ENCODE results near the gene ROBO4.

ROBO4 gene

DNA sequence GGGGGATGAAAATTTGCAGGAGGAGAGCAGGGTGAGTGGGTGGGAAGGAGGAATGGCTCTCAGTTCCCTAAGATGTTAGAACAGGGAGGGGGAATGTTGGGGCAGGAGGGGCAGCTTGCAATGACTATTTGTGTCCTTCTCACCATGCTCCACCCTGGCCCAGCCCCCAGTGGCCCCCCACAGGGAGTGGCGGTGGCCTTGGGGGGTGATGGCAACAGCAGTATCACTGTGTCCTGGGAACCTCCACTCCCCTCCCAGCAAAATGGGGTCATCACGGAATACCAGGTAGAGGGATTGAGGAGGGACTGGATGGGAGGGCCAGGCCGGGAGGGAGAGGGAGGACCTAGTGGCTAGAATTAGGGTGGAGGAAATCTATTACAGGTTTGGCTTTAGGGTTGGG lies 22.3 kb downstream of the ROBO4 start:
- in situ Hi-C loops (cut with MboI; ENCODE audit: low sequenced_read_pairs), result no loop called here

DNA sequence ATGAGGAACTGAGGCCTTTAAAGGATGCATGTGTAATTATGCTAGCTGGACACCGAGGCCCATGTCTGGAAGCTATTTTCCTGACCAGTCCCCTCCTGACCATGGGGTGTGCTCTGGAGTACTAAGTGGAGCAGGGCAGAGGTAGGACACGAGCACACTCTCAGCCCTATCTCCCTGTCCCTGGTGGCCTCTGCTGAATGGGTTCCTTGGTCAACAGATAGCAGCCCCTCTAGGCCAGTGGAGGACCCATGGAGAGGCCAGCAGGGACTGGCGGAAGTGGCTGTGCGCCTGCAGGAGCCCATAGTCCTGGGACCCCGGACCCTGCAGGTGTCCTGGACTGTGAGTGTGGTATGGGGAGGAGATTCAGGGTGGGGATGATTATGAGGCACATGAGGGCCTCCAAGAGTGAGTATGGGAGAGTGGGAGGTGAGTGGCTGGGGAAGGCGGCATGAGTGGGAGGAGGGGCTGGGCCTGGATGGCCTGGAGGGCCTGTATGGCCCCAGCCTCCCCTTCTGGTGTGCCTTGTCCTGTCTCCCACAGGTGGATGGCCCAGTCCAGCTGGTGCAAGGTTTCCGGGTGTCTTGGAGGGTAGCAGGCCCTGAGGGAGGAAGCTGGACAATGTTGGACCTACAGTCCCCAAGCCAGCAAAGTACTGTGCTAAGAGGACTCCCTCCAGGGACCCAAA lies 23.0 kb downstream of the ROBO4 start:
- in situ Hi-C loops (cut with MboI; ENCODE audit: low sequenced_read_pairs), result no loop called here

DNA sequence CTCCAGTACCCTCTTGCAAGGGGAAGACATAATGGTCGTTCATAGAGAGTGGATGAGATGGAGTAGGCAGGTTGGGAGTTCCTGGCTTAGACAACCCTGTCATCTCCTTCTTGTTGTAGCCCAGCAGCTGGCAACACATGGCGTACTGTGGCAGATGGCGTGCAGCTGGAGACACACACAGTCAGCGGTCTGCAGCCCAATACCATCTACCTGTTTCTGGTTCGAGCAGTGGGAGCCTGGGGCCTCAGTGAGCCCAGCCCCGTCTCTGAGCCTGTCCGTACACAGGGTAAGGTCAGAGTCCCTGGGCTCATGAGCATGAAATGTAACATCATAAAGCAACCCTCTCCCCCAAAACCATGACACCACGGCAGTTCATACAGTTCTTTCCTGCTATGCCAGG lies 23.7 kb downstream of the ROBO4 start:
- in situ Hi-C loops (cut with MboI; ENCODE audit: low sequenced_read_pairs), result no loop called here

DNA sequence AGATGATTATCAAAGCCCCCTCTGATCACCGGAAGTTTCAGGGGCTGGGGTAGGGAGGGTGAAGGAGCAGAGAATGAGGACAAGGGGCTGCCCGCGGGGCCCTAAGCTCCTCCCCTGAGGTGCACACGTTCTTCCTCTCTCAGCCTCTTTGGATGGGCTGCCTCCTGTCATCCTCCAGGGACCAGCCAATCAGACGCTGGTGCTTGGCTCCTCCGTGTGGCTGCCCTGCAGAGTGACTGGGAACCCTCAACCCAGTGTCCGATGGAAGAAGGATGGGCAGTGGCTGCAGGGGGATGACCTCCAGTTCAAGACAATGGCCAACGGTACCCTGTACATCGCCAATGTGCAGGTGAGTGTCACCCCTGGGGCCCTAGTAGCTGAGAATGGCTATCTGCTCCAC lies 24.9 kb downstream of the ROBO4 start:
- in situ Hi-C loops (cut with MboI; ENCODE audit: low sequenced_read_pairs), result no loop called here

DNA sequence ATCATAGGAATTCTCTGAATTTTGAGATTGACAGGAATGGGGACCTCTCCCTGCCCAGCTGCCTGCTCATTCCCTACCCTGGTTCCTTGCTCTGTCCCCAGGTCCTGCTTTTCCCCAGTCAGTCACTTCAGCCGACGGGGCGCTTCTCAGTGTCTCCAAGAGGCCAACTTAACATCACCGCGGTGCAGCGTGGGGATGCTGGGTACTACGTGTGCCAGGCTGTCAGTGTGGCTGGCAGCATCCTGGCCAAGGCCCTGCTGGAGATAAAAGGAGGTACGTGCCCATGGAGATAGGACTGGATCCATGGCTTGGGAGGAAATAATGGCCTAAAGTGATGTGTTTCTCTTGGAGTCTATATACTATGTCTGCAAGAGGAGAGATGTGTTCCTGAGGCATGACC lies 25.4 kb downstream of the ROBO4 start:
- in situ Hi-C loops (cut with MboI; ENCODE audit: low sequenced_read_pairs), result no loop called here

DNA sequence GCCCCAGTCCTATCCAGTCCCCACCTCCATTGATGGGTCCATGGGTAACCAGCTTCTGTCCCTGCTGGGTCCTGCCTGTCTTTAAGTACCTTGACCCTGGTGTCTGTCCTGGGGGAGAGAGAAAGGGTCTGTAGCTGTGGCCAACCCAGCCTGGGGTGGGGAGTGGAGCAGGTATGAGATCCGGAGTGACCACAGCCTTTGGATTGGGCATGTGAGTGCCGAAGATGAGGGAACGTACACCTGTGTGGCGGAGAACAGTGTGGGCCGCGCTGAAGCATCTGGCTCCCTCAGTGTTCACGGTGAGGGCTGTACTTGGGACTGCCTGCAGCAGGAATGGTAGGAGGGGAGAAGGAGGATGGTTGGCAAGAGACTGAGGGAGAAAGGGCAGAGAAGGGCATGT lies 27.2 kb downstream of the ROBO4 start:
- in situ Hi-C loops (cut with MboI; ENCODE audit: low sequenced_read_pairs), result no loop called here

DNA sequence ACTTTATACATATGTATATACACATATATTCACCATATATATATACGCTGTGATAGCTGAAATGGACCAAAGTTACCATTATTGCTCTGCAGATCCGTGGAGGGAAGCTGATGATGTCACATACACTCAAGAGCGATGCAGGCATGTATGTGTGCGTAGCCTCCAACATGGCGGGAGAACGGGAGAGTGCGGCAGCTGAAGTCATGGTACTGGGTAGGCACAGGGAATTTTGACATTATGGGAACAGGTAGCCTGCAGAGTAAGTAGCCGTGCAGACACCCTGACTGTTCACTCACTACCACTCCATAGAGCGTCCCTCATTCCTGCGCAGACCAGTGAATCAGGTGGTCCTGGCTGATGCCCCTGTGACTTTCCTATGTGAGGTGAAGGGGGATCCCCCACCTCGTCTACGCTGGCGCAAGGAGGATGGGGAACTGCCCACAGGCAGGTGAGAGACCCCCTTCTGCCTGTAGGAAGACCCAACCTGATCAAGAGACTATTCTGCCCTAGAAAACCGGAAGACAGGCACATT lies 27.7 kb downstream of the ROBO4 start:
- in situ Hi-C loops (cut with MboI; ENCODE audit: low sequenced_read_pairs), result no loop called here

DNA sequence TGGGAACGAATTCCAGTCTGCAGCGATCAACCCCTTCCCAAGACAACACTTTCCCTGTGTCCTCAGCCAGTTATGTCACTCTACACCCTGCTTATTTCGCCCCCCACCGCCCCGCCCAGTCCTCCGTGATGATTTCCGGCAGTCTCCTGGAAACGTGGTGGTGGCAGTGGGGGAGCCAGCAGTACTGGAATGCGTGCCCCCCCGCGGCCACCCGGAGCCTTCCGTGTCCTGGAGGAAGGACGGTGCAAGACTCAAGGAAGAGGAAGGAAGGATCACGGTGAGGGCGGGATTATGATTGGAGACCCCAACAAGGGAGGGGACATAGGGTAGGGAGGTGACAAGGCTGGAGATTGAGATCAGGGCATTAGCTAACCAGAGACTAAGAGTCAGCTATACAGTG lies 28.3 kb downstream of the ROBO4 start:
- in situ Hi-C loops (cut with MboI; ENCODE audit: low sequenced_read_pairs), result no loop called here

DNA sequence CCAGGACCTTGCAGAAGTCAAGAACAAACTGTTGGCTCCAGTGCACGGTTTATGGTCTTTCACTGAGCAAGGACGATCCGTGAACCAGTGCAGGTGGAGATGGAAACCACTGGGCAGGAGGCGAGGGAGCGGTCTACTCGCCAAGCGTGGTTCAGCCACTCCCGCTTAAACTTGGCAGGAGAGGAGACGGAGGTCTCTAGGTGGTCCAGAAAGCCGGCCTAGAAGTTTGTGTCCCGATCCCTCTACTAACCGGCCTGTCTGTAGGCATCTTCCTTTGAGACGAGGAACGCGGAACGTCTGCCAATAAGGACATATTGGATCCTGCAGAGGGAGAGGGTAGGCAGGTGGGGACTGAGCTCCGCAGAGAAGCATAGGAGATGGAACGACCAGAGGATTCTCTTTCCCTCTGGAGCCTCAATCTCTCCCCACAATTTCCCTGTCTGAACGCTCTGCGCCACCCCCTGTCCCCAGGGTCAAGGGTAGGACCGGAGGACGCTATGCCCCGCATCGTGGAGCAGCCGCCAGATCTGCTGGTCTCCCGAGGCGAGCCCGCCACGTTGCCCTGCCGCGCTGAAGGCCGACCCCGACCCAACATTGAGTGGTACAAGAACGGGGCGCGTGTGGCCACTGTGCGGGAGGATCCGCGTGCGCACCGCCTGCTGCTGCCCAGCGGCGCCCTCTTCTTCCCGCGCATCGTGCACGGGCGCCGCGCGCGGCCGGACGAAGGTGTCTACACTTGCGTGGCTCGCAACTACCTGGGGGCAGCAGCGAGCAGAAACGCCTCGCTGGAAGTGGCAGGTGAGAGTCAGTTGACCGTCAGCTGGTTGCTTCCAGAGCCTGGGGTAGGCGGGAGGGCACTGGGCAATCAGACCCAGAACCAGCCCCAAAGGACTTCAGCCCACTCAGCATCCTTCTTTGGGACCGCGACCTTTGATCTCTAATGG lies 29.1 kb downstream of the ROBO4 start:
- in situ Hi-C loops (cut with MboI; ENCODE audit: low sequenced_read_pairs), result no loop called here

DNA sequence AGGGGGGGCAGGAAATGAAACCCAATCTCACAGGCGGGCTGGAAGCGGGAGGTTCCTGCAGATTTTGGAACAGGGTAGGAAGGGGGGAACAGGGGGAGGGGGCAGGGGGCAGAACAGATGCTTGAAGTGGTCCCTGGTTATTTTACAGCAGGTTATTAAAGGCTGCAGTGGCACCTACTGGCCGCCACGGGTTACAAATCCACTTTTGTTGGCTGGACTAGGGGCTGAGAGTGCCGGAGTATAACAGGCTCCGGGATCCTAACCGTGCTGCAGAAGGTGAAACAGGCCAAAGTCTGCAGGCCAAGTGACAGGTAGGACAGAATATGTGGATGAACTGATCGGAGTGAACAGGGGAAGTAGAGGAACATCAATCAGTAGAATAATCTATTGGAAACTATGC lies 30.0 kb downstream of the ROBO4 start:
- in situ Hi-C loops (cut with MboI; ENCODE audit: low sequenced_read_pairs), result no loop called here

DNA sequence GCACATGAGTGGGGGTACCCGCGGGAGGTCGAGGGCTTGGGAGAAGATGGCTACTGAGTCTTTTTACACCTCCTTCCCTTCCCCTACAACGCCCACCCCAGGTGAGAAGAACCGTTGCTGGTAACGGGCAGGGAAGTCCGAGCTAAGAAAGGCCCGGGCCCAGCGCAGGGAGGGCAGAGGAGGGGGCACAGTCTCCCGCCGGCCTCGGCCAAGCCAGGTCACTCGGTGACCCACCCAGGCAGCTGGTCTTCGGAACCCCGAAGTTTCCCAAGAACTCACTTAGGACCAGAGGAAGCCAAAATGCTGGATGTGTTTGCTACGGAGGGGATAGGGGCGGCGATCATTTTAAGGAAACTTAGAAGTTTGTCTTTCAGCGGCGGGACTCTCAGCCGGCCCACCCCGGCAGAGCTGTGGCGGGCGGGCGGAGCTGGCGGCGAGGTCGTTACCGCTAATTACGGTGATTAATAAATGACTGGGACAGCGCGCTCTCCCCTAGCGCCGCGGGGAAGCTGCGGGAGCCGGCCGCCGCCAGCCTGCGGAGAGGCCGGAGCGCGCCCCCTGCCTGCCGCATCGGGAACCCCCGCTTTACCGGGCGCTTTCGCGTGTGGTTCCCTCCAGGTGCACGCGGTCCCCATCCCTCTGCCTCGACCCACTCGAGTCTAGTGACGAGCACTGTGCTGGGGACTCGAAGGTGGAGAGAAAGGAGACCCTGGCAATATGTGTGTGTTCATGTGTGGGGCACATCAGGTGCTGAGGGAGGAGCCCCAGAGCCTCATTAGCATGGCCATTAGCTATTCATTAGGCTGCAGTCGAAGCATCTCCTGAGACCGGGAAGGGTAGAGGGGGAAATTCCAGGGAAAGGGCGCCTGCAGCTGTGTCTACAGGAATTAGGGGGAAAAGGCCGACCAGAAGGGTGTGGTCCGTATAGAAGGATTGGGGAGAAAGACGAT lies 31.5 kb downstream of the ROBO4 start:
- in situ Hi-C loops (cut with MboI; ENCODE audit: low sequenced_read_pairs), result no loop called here

DNA sequence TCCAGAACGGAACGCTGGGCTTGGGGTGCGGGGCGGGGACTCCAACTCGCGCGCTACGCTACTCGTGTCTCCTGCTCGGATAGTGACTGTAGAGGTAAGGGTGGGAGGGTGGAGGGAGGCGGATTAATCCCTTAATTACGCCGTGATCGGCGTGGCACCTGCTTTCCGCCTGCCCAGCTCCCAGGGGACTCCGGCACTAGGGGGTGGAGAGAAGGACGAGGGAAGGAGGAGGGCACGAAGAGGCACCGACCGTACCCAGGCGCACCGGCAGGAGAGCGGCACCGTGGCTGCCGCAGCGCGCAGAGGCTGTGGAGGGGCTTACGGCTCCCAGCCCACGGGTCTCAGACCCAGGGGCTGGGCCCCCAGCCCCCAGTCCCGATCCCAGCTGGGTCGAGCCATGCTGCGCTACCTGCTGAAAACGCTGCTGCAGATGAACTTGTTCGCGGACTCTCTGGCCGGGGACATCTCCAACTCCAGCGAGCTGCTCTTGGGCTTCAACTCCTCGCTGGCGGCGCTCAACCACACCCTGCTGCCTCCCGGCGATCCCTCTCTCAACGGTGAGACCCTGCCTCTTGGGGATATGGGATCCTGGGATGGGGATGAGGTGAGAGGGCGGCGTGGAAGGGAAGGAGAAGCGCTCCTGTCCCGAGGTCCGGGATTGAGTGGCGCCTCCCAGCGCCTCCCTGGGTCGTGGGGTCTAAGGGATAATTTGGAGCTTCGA lies 32.3 kb downstream of the ROBO4 start, which contains the start of gene ROBO3:
Gene ROBO3 (plus strand): TSS at position 252 of the 721 bp plus-strand sequence. CDS start 146 bp downstream, at position 398.
- in situ Hi-C loops (cut with MboI; ENCODE audit: low sequenced_read_pairs), result no loop called here

DNA sequence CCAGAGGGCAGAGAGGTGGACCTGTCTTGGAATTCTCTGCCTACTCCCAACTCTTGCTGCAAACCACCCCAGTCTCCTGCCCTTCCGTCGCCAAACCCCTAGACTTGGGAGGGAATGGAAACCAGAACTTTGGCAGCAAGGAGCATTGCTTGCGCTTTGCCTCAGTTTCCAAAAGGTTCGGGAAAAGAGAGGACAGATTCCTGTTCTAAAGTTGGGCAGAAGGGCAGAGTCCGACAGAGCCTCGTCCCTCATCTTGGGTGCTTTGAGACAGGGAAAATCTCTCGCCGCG lies 32.8 kb downstream of the ROBO4 start:
- in situ Hi-C loops (cut with MboI; ENCODE audit: low sequenced_read_pairs), result no loop called here

DNA sequence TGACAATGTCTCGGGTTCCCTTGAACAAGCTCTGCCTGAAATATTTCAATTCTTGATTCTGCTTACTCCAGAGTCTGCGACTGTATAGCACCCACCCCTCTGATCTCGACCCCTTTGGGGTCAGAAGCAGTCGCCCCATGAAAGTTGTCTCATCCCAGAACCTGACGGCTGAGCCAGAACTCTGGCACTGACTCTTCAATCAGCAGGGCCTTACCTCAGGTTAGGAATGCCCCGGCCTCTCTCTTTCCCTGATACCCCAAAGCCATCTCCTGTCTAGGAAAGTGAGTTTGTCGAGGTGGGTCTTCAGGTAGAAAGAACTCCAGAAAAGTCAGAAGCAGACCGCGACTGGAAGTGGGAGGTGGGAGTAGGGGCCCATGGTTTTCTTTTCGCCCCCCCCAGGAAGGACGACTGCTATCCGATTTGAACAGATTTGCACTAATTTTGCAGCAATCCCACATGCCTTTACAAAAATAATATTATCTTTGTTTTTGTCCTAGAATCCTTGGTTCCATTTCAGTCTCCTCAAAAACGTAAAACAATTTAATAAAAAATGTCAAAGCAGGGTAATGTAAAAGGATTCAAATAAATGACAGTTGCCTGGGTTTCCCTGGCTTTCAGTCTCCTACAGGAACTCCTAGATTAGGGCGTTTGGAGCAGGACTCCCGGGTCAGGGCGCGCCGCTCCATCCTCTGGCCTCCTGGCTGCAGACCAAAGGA lies 33.3 kb downstream of the ROBO4 start:
- in situ Hi-C loops (cut with MboI; ENCODE audit: low sequenced_read_pairs), result no loop called here

DNA sequence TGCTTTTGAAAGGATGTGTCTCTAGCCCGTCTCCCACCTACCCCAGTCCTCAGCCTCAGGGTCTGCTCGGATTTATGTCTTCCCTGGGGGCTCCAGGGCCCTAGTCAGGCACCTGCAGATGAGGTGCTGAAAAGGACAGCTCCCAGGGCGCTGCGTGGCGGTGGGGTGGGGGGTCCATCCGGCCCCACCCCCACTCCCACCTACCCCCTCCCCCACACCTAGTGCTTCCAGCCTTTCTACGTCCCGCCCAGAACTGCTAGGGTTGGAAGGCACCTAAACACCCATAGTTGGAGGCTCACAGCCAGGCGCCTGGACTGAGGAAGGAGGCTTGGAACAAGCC lies 33.9 kb downstream of the ROBO4 start:
- in situ Hi-C loops (cut with MboI; ENCODE audit: low sequenced_read_pairs), result no loop called here

DNA sequence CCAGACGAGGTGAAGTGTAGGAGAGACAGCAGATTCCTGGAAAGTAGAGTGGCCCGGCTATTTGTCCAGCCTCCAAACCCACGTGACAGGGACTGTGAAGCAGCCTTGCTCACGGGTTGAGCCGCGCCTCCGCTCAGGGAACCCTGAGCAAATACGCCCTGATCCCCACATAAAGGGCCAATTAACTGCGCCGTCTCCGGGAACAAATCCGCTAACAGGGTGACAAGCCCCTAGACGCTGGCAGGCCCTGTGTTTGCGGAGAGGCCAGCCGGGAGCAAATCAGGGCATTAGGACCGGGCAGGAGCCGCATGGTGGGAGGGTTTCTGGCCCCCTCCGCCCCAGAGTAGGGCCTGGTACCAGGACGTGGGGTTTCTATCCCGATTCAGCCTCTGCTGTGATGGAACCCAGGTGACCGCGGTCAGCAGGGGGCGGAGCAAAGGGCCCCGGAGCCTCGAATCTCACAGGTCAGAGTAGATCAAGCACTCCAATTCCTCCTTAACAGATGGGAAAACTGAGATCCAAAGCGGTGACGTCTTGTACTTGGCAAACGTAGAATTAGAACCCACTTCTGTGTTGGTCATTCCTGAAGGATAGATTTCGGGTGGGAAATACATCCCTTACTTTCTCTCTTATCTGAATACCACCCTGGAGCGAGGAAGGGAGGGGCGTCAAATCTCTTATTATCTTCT lies 34.4 kb downstream of the ROBO4 start:
- in situ Hi-C loops (cut with MboI; ENCODE audit: low sequenced_read_pairs), result no loop called here

DNA sequence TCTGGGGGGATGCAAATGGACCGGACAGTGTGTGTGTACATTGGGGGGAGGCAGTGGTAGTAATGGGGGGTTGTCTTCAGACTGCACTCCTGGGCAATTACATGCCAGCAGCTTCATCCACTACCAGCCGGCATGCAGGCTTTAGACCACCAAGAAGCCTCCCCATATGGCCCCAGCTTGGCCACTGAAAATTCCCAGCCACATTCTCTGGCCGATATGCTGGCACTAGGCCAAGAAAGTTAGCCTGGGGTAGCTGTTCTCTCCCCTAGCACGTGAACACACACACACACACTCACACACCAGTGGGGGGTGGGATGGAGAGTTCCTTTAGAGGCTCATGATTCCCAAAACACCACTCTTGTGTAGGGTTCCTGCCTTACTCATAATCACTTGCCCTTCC lies 36.0 kb downstream of the ROBO4 start:
- in situ Hi-C loops (cut with MboI; ENCODE audit: low sequenced_read_pairs), result no loop called here

DNA sequence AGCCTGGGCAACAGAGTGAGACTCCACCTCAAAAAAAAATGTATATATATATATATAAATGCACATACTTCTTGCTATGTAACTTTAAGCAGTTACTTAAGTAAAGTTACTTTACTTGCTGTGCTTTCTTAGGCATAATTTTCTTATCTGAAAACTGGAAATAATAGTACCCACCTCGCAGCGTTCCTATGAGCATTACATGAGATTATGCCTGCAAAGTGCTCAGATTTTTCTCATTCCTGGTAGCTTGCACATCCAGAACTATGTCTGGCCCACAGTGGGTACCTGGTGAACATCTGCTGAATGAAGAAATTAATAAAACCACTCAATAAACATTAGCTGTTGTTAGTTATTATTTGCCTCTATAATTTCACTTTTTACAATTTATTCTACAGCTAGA lies 38.5 kb downstream of the ROBO4 start:
- in situ Hi-C loops (cut with MboI; ENCODE audit: low sequenced_read_pairs), result no loop called here

DNA sequence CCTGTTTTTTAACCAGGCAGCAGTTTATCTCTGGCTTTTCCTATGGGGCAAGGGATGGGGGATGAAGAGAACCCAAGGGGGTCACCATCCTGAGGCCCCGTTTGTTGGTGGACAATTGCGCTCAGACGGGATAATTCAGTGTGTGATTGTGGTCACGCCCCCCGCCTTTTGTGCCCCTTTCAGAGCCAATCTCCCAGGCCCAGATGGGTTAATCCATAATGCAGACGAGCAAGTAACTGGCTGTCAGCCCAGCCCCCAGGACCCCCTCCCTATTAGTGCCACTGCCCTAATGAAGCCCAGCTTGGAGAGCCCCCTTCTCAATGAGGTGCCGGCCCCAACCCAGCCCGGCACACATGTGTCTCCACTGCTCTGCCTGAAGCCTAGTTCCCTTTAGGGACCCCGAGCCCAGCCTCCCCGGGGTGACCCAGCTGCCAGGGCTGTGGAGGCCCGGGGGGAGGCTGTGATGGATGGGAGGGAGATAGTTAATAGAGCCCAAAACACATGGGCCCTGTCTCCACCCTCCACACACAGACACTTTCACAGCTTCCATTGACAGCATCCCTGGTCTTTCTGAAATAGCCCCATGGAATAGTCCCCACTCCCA lies 51.5 kb downstream of the ROBO4 start:
- in situ Hi-C loops (cut with MboI; ENCODE audit: low sequenced_read_pairs), result no loop called here
